MM.1S (cell line): ENCODE data around the gene RYR2.

ENCODE experiments used
- EZH2 ChIP-seq: fragments of 300-600 bp; sonication (generic); optimal IDR thresholded peaks from 2 replicates; pipeline ENCODE3; 2017; ENCODE audit warnings: low read depth, mild to moderate bottlenecking, antibody characterized with exemption, low read length, mixed read lengths
- EZH2phosphoT487 ChIP-seq: fragments of 300-600 bp; sonication (generic); IDR thresholded peaks from 2 replicates; pipeline ENCODE4 v1.6.1; 2018; ENCODE audit warnings: antibody characterized with exemption, low read length
- TF ChIP-seq, protein P1 (sequence below): fragments of 300-600 bp; sonication (generic); IDR thresholded peaks from 2 replicates; pipeline ENCODE4 v1.5.1; 2016; ENCODE audit warnings: antibody characterized with exemption, low read length, mixed read lengths

DNA sequence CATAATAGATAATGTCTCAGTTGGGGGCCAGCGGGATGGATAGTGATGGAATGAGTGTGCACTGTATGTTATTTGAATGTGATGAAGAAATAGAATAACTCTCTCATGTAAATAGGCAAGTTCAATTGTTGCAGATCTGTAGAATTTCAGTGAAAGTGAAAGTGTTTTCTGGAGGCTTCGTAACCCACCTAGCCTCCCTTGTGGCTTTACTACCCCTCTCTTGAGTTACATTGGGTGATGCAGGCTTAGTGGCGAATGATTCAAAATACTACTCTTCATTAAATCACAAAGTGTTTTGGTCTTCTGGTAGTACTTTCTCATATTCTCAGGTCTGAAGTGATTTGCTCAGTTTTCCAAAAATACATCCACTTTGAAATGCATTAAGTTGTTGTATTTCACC, 436.9 kb downstream of the RYR2 start:
- TF ChIP-seq, protein P1, sequence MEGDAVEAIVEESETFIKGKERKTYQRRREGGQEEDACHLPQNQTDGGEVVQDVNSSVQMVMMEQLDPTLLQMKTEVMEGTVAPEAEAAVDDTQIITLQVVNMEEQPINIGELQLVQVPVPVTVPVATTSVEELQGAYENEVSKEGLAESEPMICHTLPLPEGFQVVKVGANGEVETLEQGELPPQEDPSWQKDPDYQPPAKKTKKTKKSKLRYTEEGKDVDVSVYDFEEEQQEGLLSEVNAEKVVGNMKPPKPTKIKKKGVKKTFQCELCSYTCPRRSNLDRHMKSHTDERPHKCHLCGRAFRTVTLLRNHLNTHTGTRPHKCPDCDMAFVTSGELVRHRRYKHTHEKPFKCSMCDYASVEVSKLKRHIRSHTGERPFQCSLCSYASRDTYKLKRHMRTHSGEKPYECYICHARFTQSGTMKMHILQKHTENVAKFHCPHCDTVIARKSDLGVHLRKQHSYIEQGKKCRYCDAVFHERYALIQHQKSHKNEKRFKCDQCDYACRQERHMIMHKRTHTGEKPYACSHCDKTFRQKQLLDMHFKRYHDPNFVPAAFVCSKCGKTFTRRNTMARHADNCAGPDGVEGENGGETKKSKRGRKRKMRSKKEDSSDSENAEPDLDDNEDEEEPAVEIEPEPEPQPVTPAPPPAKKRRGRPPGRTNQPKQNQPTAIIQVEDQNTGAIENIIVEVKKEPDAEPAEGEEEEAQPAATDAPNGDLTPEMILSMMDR = no peak
- TF ChIP-seq EZH2 = no peak
- no peak for TF ChIP-seq EZH2phosphoT487
